ENCODE data around the gene BMPER.
A peak's percentile ranks its signal among the peaks of the same experiment; 100 is the strongest.
"Not testable (repeated sequence)": the region's sequence is repeated elsewhere in the genome, so short reads cannot be mapped to it uniquely, and the experiment has no call there.

Gene BMPER

GRCh38 chr7:34138483-34138882 is 233.1 kb downstream of the BMPER start:
- no peak for DNase-seq (ENCODE audit: low spot score)

- no peak for DNase-seq (ENCODE audit: low spot score)
Observed at GRCh38 chr7:34139086-34139485, 233.7 kb downstream of the BMPER start.

GRCh38 chr7:34140066-34140465 is 234.7 kb downstream of the BMPER start:
- no peak for DNase-seq (ENCODE audit: low spot score)

- no peak for DNase-seq (ENCODE audit: low spot score)
Observed at GRCh38 chr7:34143402-34143801, 238.1 kb downstream of the BMPER start.

- no peak for DNase-seq (ENCODE audit: low spot score)
Observed at GRCh38 chr7:34145603-34146002, 240.3 kb downstream of the BMPER start.

GRCh38 chr7:34153656-34154270 is 248.4 kb downstream of the BMPER start:
- DNase-seq (ENCODE audit: low spot score): no peak

GRCh38 chr7:34155220-34155908 is 250.0 kb downstream of the BMPER start:
- peak; percentile 55 for DNase-seq (ENCODE audit: low spot score)

GRCh38 chr7:34156336-34156735 is 251.0 kb downstream of the BMPER start:
- no peak for DNase-seq (ENCODE audit: low spot score)

- no peak for DNase-seq (ENCODE audit: low spot score)
Observed at GRCh38 chr7:34157137-34157536, 251.8 kb downstream of the BMPER start.

- no peak for DNase-seq (ENCODE audit: low spot score)
Observed at GRCh38 chr7:34158368-34159153, 253.2 kb downstream of the BMPER start.

- DNase-seq (ENCODE audit: low spot score): no peak
Observed at GRCh38 chr7:34160261-34160752, 255.0 kb downstream of the BMPER start.

- no peak for DNase-seq (ENCODE audit: low spot score)
Observed at GRCh38 chr7:34162027-34162565, 256.8 kb downstream of the BMPER start.

GRCh38 chr7:34162677-34163076 is 257.3 kb downstream of the BMPER start:
- DNase-seq (ENCODE audit: low spot score): no peak

GRCh38 chr7:34163956-34164355 is 258.6 kb downstream of the BMPER start:
- no peak for DNase-seq (ENCODE audit: low spot score)

- DNase-seq (ENCODE audit: low spot score): no peak
Observed at GRCh38 chr7:34165466-34165865, 260.1 kb downstream of the BMPER start.

GRCh38 chr7:34165927-34166550 is 260.7 kb downstream of the BMPER start:
- DNase-seq (ENCODE audit: low spot score): peak; percentile 27

- no peak for DNase-seq (ENCODE audit: low spot score)
Observed at GRCh38 chr7:34168013-34168412, 262.7 kb downstream of the BMPER start.

- DNase-seq (ENCODE audit: low spot score): not testable (repeated sequence)
Observed at GRCh38 chr7:34174688-34175616, 269.6 kb downstream of the BMPER start.

- no peak for DNase-seq (ENCODE audit: low spot score)
Observed at GRCh38 chr7:34175837-34176236, 270.5 kb downstream of the BMPER start.

GRCh38 chr7:34177476-34177875 is 272.1 kb downstream of the BMPER start:
- DNase-seq (ENCODE audit: low spot score): no peak

Measured in RKO (cell line).